Measurements from ENCODE around the gene FANCF. TPM values are rescaled to one million over a fixed set of nuclear protein-coding genes. Genes with fewer than 3 reads are reported as not detected.

FANCF gene, protein sequence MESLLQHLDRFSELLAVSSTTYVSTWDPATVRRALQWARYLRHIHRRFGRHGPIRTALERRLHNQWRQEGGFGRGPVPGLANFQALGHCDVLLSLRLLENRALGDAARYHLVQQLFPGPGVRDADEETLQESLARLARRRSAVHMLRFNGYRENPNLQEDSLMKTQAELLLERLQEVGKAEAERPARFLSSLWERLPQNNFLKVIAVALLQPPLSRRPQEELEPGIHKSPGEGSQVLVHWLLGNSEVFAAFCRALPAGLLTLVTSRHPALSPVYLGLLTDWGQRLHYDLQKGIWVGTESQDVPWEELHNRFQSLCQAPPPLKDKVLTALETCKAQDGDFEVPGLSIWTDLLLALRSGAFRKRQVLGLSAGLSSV
- total RNA-seq = 6.7 and 9.2 TPM in 2 replicates

DNA sequence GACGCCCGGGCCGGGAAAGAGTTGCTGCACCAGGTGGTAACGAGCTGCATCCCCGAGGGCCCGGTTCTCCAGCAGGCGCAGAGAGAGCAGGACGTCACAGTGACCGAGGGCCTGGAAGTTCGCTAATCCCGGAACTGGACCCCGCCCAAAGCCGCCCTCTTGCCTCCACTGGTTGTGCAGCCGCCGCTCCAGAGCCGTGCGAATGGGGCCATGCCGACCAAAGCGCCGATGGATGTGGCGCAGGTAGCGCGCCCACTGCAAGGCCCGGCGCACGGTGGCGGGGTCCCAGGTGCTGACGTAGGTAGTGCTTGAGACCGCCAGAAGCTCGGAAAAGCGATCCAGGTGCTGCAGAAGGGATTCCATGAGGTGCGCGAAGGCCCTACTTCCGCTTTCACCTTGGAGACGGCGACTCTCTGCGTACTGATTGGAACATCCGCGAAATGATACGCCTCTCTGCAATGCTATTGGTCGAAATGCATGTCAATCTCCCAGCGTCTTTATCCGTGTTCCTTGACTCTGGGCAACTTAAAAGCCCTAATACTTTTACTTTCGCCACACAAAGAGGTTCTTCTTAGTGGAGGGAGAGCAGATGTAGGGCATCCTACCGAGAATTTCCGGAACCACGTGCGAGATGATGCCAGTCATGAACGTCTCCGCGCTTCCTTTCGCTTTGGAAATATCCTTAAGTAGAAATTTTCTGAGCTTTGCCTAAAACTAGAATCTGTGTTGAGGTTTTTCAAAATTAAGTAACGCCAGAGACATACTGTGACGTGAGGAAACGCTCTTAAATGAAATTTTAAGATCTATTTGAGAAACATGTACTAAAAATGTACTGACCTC lies at the start of gene FANCF:
Gene FANCF (minus strand): TSS at position 376 of the 840 bp plus-strand sequence. CDS start 13 bp downstream, at position 363.

DNA sequence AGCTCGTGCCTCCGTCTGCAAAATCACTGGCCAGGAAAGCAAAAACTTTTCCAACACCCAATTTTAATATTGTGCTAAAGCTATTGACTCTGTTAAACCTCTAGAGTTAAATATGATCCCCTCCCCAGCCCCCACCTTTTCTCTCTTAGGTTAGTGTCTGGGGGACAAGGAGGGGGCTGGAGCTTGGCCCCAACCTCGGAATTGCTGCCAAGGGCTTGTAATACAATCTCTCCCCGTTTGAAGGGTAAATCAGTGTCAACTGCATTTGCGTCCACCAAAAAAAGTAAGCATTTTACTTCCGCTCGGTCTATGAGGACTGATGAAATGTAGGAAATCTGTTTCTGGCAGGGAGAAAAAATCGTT lies 40.7 kb upstream of the FANCF start, which contains the start of gene GAS2:
Gene GAS2 (plus strand): TSS at position 287 of the 363 bp plus-strand sequence. CDS start 8,259 bp downstream, outside the sequence.

Other genes starting within 250 kb of the FANCF start
- gene GAS2, start 40.8 kb upstream of the FANCF start, total RNA-seq = 0.53 and 2.3 TPM in 2 replicates
- gene SVIP, start 204.0 kb upstream of the FANCF start, total RNA-seq = 3.4 and 5.8 TPM in 2 replicates
- gene CCDC179, start 234.7 kb upstream of the FANCF start, total RNA-seq = not detected in 2 replicates

All from myometrial cell (primary cell).